Measurements from ENCODE around the gene SMARCB1.

SMARCB1 gene

DNA sequence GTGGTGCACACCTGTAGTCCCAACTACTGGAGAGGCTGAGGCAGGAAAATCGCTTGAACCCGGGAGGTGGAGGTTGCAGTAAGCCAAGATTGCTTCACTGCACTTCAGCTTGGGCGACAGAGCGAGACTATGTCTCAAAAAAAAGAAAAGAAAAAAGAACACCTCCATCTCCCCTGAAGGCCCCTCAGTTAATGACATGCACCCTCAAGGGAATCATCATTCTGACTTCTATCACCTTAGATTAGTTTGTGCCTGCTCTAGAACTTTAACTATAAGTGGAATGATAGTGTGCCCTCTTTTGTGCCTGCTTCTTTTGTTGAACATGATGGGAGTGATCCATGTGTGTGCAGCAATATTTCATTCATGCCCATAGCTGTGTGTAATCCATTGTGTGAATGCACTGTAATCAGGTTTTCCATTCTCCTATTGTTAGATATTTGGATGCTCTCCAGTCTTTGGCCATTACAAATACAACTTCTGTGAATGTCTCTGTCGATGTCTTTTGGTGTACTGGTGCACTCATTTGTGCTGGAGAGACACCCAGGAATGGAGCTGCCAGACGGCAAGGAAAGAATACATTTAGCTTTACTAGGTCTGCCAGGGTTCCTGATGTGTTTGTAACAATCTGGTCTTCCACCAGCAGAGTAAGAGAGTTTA, 31.7 kb upstream of the SMARCB1 start:
- H3K4me3 ChIP-seq (ENCODE audit: low read depth, low read length) = no peak overlapping the region
- no peak for DNase-seq (ENCODE audit: low read depth)
- TF ChIP-seq MYC (IDR thresholded peaks at IDR 0.05; ENCODE audit: low read depth, low read length) (no peak), POLR2A (IDR thresholded peaks at IDR 0.05; ENCODE audit: extremely low read depth, insufficient read length) (no peak)

DNA sequence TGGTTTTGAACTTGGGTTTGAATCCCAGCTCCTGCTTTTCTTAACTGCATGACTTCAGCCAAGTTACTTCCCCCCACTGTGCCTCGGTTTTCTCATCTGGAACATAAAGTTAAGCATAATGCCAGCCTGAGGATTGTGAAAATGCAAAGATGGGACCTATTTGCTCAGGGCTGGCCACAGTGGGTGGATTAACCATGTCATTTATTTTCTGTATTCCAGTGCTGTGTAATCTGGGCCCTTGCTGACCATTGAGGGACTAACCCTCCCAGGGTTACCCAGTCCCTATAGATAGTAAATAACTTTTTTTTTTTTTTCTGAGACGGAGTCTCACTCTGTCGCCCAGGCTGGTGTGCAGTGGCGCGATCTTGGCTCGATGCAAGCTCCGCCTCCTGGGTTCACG, 31.1 kb upstream of the SMARCB1 start:
- DNase-seq (ENCODE audit: low read depth) = no peak
- no peak for TF ChIP-seq POLR2A (IDR thresholded peaks at IDR 0.05; ENCODE audit: extremely low read depth, insufficient read length)
- TF ChIP-seq, protein P1, sequence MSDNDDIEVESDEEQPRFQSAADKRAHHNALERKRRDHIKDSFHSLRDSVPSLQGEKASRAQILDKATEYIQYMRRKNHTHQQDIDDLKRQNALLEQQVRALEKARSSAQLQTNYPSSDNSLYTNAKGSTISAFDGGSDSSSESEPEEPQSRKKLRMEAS (IDR thresholded peaks at IDR 0.05; ENCODE audit: low read depth, low read length) = no peak
- no peak for TF ChIP-seq MYC (IDR thresholded peaks at IDR 0.05; ENCODE audit: low read depth, low read length)
- TF ChIP-seq CTCF (IDR thresholded peaks at IDR 0.05; ENCODE audit: low read depth, low read length) = no peak
- H3K4me3 ChIP-seq (ENCODE audit: low read depth, low read length) = no peak overlapping the region

- peak; percentile 82 for DNase-seq (ENCODE audit: low read depth)
- TF ChIP-seq MYC (IDR thresholded peaks at IDR 0.05; ENCODE audit: low read depth, low read length) = no peak
- TF ChIP-seq CTCF (IDR thresholded peaks at IDR 0.05; ENCODE audit: low read depth, low read length) = no peak
- TF ChIP-seq, protein P1 (IDR thresholded peaks at IDR 0.05; ENCODE audit: low read depth, low read length) = no peak
- no peak for TF ChIP-seq POLR2A (IDR thresholded peaks at IDR 0.05; ENCODE audit: extremely low read depth, insufficient read length)
- H3K4me3 ChIP-seq (ENCODE audit: low read depth, low read length) = no peak overlapping the region
These were observed 29.9 kb upstream of the SMARCB1 start for GRCh38 chr22:23756891-23757290.

DNA sequence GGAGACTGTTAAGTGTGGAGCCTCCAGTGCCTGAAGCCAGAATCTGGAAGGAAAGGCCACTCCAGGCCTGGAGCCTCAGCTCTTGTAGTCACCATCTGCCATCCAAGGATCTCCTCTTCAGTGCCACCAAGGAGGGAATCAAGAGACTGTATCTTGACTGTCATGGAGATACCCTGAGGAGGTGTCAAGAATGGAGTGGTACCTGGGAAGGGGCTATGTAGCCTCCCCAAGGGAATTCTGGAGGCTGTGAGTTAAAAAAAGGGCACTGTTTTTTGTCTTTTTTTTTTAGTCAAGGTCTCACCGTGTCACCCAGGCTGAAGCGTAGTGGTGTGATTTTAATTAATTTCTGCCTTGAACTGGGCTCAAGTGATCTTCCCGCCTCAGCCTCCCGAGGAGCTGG, 27.2 kb upstream of the SMARCB1 start:
- DNase-seq (ENCODE audit: low read depth) = no peak
- no peak overlapping the region for H3K4me3 ChIP-seq (ENCODE audit: low read depth, low read length)
- TF ChIP-seq, protein P1 (IDR thresholded peaks at IDR 0.05; ENCODE audit: low read depth, low read length) = no peak
- TF ChIP-seq POLR2A (IDR thresholded peaks at IDR 0.05; ENCODE audit: extremely low read depth, insufficient read length) (no peak), CTCF (IDR thresholded peaks at IDR 0.05; ENCODE audit: low read depth, low read length) (no peak), MYC (IDR thresholded peaks at IDR 0.05; ENCODE audit: low read depth, low read length) (no peak)

GRCh38 chr22:23760056-23760455, 26.7 kb upstream of the SMARCB1 start:
- no peak overlapping the region for H3K4me3 ChIP-seq (ENCODE audit: low read depth, low read length)
- TF ChIP-seq, protein P1 (IDR thresholded peaks at IDR 0.05; ENCODE audit: low read depth, low read length) = no peak
- TF ChIP-seq MYC (IDR thresholded peaks at IDR 0.05; ENCODE audit: low read depth, low read length) (no peak), CTCF (IDR thresholded peaks at IDR 0.05; ENCODE audit: low read depth, low read length) (no peak), POLR2A (IDR thresholded peaks at IDR 0.05; ENCODE audit: extremely low read depth, insufficient read length) (no peak)
- no peak for DNase-seq (ENCODE audit: low read depth)

GRCh38 chr22:23762842-23763578, 23.8 kb upstream of the SMARCB1 start, which contains the start of gene C22orf15:
C22orf15 (plus strand) TSS chr22:23762990; CDS start chr22:23763307, 317 bp downstream.
- TF ChIP-seq, protein P1 (IDR thresholded peaks at IDR 0.05; ENCODE audit: low read depth, low read length) = no peak
- TF ChIP-seq MYC (IDR thresholded peaks at IDR 0.05; ENCODE audit: low read depth, low read length) = no peak
- no peak for TF ChIP-seq CTCF (IDR thresholded peaks at IDR 0.05; ENCODE audit: low read depth, low read length)
- TF ChIP-seq POLR2A (IDR thresholded peaks at IDR 0.05; ENCODE audit: extremely low read depth, insufficient read length) = no peak
- H3K4me3 ChIP-seq (ENCODE audit: low read depth, low read length) = no peak within 1 kb of the TSS
- DNase-seq (ENCODE audit: low read depth) = peak; percentile 58
